ENCODE data around the gene RAD51B.

Gene RAD51B

GRCh38 chr14:68551045-68551683 lies 731.6 kb downstream of the RAD51B start:
- DNase-seq (ENCODE audit: low read depth in 3 of 3), result no peak

DNA sequence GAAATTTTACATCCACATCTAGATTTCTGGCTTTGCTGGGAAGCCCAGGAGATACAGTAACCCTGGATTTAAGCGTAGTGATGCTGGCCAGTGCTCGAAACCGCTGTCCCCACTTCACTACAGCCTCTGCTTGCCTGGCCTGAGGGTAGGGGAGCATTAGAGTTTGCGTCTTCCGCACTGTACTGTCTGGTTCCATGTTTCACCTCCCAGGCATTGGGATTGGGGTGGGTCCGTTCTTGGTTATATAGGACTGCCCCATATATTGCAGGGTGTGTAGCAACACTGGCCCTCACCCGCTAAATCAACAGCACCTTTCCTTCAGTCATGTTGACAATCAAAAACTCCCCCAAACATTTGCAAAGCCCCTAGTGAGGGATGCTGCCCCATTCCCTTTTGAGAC lies 732.5 kb downstream of the RAD51B start:
- DNase-seq (ENCODE audit: low read depth in 3 of 3), result no peak

GRCh38 chr14:68552602-68553001 lies 733.0 kb downstream of the RAD51B start:
- DNase-seq (ENCODE audit: low read depth in 3 of 3), result no peak

GRCh38 chr14:68553311-68553710 lies 733.7 kb downstream of the RAD51B start:
- no peak for DNase-seq (ENCODE audit: low read depth in 3 of 3)

DNA sequence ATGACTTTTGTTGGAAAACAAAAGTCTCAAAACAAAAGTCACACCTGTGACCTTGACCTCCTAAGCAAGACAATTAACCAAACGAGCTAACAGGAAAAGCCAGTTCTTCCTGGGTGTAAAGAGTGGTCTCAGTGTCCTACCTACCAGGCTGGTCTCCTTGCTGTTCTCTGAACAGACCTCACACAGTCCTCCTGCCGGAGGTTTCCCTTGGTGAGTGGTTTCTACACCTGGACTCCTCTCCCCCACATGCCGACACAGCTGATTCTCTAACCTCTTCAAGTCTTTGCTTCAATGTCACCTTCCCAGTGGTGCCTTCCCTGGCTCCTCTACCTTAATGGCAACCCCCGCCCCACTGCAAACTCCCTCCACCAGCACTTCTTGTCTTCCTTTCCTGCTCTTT lies 734.7 kb downstream of the RAD51B start:
- no peak for DNase-seq (ENCODE audit: low read depth in 3 of 3)

DNA sequence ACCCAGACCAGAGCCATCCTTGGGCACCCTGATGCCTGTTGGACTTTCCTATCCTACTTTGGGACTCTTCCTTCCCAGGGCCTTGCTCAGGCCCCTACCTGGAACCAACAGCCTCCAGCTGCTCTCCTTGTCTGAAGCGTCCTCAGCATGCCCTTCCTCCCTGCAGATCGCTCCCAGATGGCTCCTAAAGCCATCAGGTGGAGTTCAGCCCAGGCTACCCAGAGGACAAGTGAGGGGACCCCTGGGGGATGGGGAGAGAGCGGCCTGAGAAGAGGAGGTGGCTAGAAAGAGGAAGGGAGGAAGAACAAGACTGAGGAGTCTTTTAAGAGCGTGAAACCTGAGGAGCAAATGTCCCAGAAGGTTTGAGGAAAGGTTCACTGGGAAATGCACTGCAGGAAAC lies 736.7 kb downstream of the RAD51B start:
- DNase-seq (ENCODE audit: low read depth in 3 of 3), result no peak

- DNase-seq (ENCODE audit: low read depth in 3 of 3), result no peak
Observed at GRCh38 chr14:68557648-68558047, 738.1 kb downstream of the RAD51B start.

GRCh38 chr14:68558096-68558495 lies 738.5 kb downstream of the RAD51B start:
- DNase-seq (ENCODE audit: low read depth in 3 of 3), result no peak

DNA sequence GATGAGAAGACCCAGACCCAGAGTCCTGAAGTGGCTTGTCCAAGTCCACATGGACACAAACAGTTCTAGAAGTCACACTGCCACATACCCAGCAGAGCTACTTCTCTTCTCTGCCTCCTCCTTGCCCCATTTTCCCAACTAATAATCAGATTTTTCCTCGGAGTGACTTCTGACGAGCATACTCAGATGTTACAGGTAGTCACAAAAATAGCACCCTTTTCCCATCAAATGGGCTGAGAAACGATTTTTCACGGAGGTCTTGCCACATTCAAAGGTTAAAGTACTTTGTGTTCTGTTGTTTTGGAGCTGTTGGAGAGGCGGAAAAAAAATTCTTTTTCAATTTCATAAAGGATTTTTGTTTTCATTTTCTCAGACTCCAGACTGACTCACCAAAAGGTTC lies 740.4 kb downstream of the RAD51B start:
- DNase-seq (ENCODE audit: low read depth in 3 of 3), result no peak

DNA sequence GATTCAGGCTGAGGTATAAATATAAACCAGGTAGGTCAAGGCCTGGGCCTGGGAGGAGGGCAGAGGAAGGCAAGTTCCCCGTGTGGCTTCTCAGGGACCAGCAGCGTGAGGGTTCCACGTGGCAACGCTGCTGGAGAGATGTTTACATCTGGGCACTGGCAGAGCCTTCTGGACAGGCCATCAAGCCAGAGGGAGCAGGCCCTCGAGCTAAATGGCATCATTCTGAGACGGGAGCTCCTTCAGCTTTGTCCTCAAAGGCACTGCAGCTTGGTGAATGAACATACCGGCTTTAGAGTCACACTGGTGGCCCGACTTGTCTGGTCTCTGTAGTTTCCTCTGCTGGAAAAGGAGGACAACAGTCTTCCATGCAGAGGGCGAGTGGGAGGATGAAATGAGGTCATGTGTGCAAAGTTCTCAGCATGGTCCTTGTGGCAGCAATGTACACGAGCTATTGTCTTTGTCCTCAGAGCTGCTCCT lies 742.0 kb downstream of the RAD51B start:
- DNase-seq (ENCODE audit: low read depth in 3 of 3), result no peak

- no peak for DNase-seq (ENCODE audit: low read depth in 3 of 3)
Observed at GRCh38 chr14:68562911-68563250, 743.3 kb downstream of the RAD51B start.

GRCh38 chr14:68563251-68564131 lies 743.9 kb downstream of the RAD51B start:
- DNase-seq (ENCODE audit: low read depth in 3 of 3), result no peak

DNA sequence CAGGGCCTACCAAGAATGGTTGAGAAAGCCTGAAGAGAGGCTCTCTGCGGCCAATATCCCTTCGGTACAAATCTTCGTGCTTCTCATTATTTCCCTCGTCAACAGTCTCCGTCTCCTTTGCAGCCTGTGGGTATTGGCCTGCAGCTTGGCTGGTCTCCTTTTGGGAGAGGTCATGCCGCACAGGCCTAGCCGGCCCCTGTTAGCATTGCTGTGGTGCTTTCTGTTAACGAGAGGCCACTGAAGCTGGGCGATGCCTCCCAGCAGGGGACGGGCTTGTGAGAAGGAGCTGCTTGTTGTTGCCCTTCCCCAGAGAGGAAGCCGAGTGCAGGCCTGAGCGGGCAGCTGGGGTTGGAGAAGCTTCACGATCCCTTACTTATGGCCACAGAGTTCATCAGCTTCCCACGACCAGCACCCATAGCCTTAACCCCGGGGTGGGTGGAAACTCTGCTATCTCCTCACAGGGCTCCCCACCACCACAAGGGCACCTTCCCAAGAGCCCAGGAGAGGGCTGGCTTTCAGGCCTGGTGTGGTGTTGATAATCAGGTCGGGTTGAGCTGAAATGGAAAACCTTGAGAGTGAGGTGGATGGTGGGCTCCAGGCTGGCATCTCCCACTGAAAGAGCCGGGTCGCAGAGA lies 744.7 kb downstream of the RAD51B start:
- no peak for DNase-seq (ENCODE audit: low read depth in 3 of 3)

GRCh38 chr14:68564826-68565759 lies 745.5 kb downstream of the RAD51B start:
- DNase-seq (ENCODE audit: low read depth in 3 of 3), result no peak

- no peak for DNase-seq (ENCODE audit: low read depth in 3 of 3)
Observed at GRCh38 chr14:68566075-68566474, 746.5 kb downstream of the RAD51B start.

DNA sequence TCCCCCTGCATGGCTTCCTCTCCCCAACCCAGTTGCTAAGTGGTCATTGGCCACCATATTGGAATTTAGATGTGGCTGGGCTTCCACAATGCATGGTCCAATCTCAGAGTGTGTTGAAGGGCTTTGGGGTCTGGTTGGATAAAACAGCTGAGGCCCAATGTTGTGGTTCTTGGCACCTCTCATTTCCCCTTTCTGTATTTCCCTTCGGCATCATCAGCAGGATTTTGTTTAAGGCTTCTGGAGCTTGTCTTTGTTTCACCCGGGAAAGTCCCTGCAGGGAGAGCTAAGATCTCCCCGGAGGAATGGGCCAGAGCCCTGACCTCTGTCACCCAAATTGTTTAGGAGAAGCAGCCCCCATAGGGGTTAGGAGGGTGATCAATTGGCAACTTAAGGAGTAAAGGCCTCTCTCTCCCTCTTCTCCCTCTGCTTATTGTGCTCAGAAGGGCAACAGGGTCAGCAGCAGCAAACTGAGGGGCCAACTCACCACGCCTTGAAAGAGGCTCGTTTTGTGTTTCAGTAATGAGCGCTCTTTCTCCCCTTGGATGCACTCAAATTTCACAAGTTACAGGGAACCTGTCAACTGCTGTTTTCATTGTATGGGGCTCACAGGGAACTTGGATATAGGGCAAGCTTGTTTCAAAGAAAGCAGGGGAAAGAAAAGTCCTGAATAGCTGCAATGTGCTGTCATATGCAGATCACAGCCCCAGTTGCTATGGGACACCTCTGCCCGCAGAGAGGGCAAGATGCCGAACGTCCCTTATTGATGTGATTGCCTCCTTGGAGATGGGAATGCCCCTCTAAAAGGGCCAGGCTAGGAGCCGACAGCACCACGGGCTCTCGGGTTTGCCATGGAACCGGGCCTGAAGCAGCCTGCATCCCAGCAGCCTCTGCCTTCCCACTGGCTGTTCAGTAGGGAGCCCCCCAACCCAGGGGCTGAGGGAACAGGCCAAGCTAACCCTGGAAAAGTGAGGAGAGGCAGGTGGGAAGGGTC lies 749.6 kb downstream of the RAD51B start:
- no peak for DNase-seq (ENCODE audit: low read depth in 3 of 3)

GRCh38 chr14:68569970-68570409 lies 750.4 kb downstream of the RAD51B start:
- no peak for DNase-seq (ENCODE audit: low read depth in 3 of 3)

- DNase-seq (ENCODE audit: low read depth in 3 of 3), result no peak
Observed at GRCh38 chr14:68571114-68571591, 751.6 kb downstream of the RAD51B start.

DNA sequence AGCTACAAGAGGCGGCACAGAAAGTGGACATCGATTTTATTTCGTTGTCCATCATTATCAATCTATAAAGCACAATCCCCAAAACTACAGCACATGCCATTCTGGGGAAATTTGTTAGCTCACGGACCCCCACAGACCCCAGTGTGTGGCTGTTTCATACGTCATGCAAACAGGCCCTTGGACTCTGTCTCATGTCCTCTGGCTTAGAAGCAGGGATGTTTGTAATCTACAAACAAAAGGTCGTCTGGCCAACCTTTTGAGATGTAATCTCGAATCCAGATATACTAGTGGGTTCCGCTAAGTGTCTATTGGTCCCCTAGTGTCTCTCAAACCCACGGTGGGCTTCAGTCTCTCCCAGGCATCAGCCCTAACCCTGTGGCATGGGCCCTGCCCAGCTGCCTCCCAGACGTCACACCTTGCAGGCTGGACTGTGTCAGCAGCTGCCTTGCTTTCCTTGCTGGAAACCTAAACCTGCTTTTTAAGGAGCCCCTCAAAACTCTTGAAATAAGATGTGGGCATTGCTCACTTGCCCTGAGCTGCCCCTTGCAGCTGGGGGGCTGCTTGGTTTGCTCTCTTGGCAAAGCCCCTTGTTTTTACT lies 752.4 kb downstream of the RAD51B start:
- no peak for DNase-seq (ENCODE audit: low read depth in 3 of 3)

DNA sequence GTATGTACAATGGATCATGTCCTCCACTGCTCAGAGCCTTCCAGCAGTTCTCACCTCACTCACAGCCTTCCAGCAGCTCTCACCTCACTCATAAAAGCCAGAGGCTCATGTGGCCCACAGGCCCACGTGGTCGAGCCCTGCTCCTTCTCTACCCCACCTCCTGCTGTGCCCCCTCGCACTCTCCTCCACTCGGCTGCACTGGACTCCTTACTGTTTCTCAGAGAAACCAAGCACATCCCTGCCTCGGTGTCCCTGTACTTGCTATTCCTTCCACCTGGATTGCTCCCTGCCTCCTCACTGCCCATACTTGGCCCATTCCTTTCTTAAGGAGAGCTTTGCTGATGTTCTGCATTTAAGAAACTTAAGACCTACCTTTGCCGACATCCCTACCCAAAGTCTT lies 753.5 kb downstream of the RAD51B start:
- DNase-seq (ENCODE audit: low read depth in 3 of 3), result no peak
